Gastrocnemius medialis (tissue), 4 donors: Measurements from ENCODE around the gene SSTR5.

ENCODE experiments used
- POLR2A ChIP-seq, 2 donors: fragments of 450-650 bp; IDR thresholded peaks; one replicate each; pipeline ENCODE4 v1.6.1; 2017; ENCODE audit warnings: antibody characterized with exemption in 2 of 2, mild to moderate bottlenecking in 2 of 2, moderate library complexity in 2 of 2
- TF ChIP-seq, protein P1 (sequence below), 5 experiments: fragments of 450-650 bp in 3 of 5; fragments of 200-600 bp in 2 of 5; sonication (generic) in 2 of 5; IDR thresholded peaks in 4 of 5; conservative IDR thresholded peaks in 1 of 5; 1 replicate in 4 of 5; 2 replicates in 1 of 5; pipeline ENCODE4 v1.5.1; 2016 to 2019; ENCODE audit warnings: antibody characterized with exemption in 5 of 5, mild to moderate bottlenecking in 3 of 5, moderate library complexity in 3 of 5

DNA sequence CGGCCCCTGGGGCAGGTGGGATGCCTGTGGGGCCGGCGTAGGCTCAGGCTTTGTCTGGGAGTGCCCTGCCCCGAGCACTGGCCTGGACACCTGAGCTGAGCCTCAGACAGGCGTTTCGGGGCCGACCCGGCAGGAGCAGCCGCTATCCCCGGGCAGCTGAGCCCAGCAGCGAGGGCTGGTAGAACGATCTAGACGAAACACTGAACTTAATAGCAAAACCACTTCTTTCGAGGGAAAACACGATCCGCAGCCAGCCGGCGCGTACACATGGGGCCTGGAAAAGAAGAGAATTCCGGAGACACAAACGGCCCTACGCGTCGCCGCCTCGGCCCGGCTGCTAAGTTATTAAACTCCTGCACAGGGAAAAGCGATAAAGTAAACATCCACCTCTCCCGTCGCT, 22.0 kb upstream of the SSTR5 start:
- no peak for TF ChIP-seq POLR2A (IDR thresholded peaks at IDR 0.05)
- TF ChIP-seq, protein P1, sequence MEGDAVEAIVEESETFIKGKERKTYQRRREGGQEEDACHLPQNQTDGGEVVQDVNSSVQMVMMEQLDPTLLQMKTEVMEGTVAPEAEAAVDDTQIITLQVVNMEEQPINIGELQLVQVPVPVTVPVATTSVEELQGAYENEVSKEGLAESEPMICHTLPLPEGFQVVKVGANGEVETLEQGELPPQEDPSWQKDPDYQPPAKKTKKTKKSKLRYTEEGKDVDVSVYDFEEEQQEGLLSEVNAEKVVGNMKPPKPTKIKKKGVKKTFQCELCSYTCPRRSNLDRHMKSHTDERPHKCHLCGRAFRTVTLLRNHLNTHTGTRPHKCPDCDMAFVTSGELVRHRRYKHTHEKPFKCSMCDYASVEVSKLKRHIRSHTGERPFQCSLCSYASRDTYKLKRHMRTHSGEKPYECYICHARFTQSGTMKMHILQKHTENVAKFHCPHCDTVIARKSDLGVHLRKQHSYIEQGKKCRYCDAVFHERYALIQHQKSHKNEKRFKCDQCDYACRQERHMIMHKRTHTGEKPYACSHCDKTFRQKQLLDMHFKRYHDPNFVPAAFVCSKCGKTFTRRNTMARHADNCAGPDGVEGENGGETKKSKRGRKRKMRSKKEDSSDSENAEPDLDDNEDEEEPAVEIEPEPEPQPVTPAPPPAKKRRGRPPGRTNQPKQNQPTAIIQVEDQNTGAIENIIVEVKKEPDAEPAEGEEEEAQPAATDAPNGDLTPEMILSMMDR (IDR thresholded peaks at IDR 0.05 in 4 of 5, conservative IDR thresholded peaks at IDR 0.05 in 1 of 5), result no peak
